WERI-Rb-1 (cell line): ENCODE results near the gene TRIP13.
"Not testable (repeated sequence)": the region's sequence is repeated elsewhere in the genome, so short reads cannot be mapped to it uniquely, and the experiment has no call there.

Experiments
- DNase-seq: peaks from one replicate; pipeline ENCODE4 v3.0.0-alpha.2; 2020
- H3K27ac ChIP-seq: fragments of 250-450 bp; sonication (Bioruptor Pico); 2 replicates; pipeline ENCODE4 v1.5.1; 2020; ENCODE audit warnings: mild to moderate bottlenecking, moderate library complexity
- H3K27me3 ChIP-seq: fragments of 250-450 bp; sonication (Bioruptor Pico); 2 replicates; pipeline ENCODE4 v1.5.1; 2021; ENCODE audit warnings: mild to moderate bottlenecking, low read depth, moderate library complexity; ENCODE audit not compliant: insufficient read depth, severe bottlenecking
- H3K36me3 ChIP-seq: fragments of 250-450 bp; sonication (Bioruptor Pico); 2 replicates; pipeline ENCODE4 v1.5.1; 2020; ENCODE audit warnings: mild to moderate bottlenecking, moderate library complexity
- H3K4me3 ChIP-seq: 2 replicates; pipeline ENCODE4 v1.5.1; 2011; ENCODE audit warnings: low read depth, mild to moderate bottlenecking, control low read depth, low read length
- H3K9me3 ChIP-seq: fragments of 250-450 bp; sonication (Bioruptor Pico); 2 replicates; pipeline ENCODE4 v1.5.1; 2021; ENCODE audit warnings: mild to moderate bottlenecking, moderate library complexity; ENCODE audit not compliant: severe bottlenecking
- CTCF ChIP-seq: IDR thresholded peaks from 2 replicates; pipeline ENCODE4 v1.5.1; 2011; ENCODE audit warnings: low read depth, mild to moderate bottlenecking, control low read depth, inconsistent platforms, low read length

TRIP13 gene

GRCh38 chr5:933251-933861, 40.7 kb downstream of the TRIP13 start:
- no peak for TF ChIP-seq CTCF
- Histone ChIP-seq H3K4me3 (no peak overlapping the region), H3K36me3 (no peaks in the 10 kb centered on the region), H3K27ac (no peak overlapping the region), H3K27me3 (no peaks in the 10 kb centered on the region), H3K9me3 (no peaks in the 10 kb centered on the region)
- DNase-seq = no peak

GRCh38 chr5:933951-934350, 41.3 kb downstream of the TRIP13 start:
- not testable (repeated sequence) for H3K36me3 ChIP-seq, H3K4me3 ChIP-seq, H3K27me3 ChIP-seq, H3K9me3 ChIP-seq, DNase-seq, H3K27ac ChIP-seq

GRCh38 chr5:934381-934967, 41.8 kb downstream of the TRIP13 start:
- H3K36me3 ChIP-seq, H3K27ac ChIP-seq, H3K9me3 ChIP-seq, H3K27me3 ChIP-seq, H3K4me3 ChIP-seq, DNase-seq: not testable (repeated sequence)

GRCh38 chr5:935510-936084, 42.9 kb downstream of the TRIP13 start:
- no peak for TF ChIP-seq CTCF
- Histone ChIP-seq H3K9me3 (no peaks in the 10 kb centered on the region), H3K36me3 (no peaks in the 10 kb centered on the region), H3K27me3 (no peaks in the 10 kb centered on the region), H3K4me3 (no peak overlapping the region), H3K27ac (no peak overlapping the region)
- DNase-seq = peak; percentile 48

GRCh38 chr5:936149-937144, 43.8 kb downstream of the TRIP13 start:
- no peak overlapping the region for H3K27ac ChIP-seq
- H3K36me3 ChIP-seq = no peaks in the 10 kb centered on the region
- H3K4me3 ChIP-seq = no peak overlapping the region
- no peaks in the 10 kb centered on the region for H3K9me3 ChIP-seq
- H3K27me3 ChIP-seq = no peaks in the 10 kb centered on the region
- no peak for DNase-seq
- no peak for TF ChIP-seq CTCF

- Histone ChIP-seq H3K27me3 (no peaks in the 10 kb centered on the region), H3K36me3 (no peaks in the 10 kb centered on the region), H3K4me3 (no peak overlapping the region), H3K27ac (no peak overlapping the region), H3K9me3 (no peaks in the 10 kb centered on the region)
- no peak for DNase-seq
- TF ChIP-seq CTCF = no peak
These were observed 44.7 kb downstream of the TRIP13 start for GRCh38 chr5:937151-937924.
